Forelimb muscle (tissue), 1 donor: ENCODE data around the gene SMCO2. TPM values are rescaled to one million over a fixed set of nuclear protein-coding genes. Genes with fewer than 3 reads are reported as not detected.
"Not testable (repeated sequence)": the region's sequence is repeated elsewhere in the genome, so short reads cannot be mapped to it uniquely, and the experiment has no call there.

Source experiments
- DNase-seq: peaks from one replicate; pipeline ENCODE4 v3.0.0-alpha.2; 2013; ENCODE audit warnings: low read depth
- polyA plus RNA-seq: library from polyadenylated mRNA; unstranded; fragments of 120-200 nt; gene quantifications from one replicate; pipeline ENCODE4 v1.2.1, GENCODE V29; 2013; ENCODE audit not compliant: insufficient read length

SMCO2 gene
- polyA plus RNA-seq, 1 donor: not detected

DNA sequence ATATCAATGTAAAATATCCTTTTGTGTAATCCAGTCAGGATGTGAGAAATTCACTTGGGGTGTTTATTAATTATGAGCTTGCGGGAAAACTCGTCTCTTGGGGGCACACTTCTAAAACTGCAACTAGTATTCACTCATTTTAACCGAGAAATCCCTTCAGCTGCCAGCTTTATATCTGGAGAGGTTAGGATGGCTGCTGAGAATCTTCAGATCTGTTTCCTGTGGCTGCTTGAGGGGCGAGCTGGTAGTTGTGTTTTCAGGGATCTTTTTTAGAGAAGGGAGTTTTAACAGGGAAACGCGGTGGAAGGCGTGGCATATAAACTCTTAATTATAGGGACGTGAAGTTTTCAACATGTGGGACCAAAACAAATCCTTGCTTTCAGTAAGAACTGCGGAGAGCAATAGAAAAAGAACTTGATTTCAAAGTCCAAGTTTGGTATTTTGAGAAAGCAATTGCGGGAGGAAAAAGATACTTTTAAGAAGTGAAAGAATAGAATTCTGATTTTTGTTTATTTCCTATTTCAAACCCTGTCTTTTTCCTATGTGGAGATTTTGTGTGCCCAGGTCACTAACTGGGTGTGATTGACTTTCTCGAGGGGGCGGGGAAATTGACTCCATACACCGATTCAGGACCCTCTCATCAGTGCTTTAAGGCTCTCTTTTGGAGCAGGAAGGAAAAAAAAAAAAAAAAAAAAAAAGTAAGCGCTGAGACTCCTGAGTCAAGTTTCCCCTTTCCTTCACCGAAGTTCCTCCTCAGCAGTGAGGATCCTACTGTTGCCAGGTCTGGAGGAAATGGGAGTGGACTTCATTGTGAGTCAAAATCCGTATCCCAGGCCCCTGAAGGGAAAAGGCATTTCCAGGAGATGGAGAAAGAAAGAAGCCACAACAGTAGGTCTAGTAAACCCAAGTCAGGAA lies 78.6 kb downstream of the SMCO2 start:
- no peak for DNase-seq

DNA sequence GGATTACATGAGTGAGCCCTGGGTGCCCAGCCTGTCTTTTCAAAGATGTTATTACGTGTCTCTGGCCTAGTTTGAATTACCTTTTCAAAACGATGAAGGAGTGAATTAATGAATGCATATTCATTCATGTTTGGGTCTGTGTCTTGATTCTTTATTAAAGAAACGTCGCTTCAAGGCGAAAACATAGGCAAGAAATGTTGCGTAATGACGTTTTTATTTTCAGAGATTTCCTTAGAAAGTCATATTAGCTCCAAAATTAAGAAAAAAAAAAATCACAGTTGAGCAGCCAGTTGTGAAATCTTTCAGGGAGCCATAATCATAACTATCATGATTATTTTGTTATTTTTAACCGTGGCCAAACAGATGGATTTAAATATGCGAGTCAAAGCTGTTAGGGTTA lies 81.0 kb downstream of the SMCO2 start:
- no peak for DNase-seq

DNA sequence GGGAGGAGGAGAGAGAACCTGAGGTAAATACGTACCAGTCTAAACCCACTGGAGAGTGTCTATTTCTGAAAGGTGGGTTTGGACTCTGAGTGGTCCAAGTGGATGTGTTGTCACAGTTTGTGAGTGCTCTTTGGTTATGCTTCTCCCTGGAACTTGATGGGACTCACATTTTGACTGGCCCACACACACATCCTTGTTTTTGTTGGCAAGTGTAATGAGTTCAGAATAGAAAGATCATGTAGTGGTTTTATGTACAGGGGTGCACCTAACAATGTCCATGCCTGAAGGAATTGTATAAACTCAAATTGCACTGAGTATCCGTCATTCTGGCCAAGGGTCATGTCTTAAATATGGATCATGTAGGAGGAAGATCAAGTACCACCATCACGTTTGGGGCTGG lies 82.3 kb downstream of the SMCO2 start:
- DNase-seq: no peak

DNA sequence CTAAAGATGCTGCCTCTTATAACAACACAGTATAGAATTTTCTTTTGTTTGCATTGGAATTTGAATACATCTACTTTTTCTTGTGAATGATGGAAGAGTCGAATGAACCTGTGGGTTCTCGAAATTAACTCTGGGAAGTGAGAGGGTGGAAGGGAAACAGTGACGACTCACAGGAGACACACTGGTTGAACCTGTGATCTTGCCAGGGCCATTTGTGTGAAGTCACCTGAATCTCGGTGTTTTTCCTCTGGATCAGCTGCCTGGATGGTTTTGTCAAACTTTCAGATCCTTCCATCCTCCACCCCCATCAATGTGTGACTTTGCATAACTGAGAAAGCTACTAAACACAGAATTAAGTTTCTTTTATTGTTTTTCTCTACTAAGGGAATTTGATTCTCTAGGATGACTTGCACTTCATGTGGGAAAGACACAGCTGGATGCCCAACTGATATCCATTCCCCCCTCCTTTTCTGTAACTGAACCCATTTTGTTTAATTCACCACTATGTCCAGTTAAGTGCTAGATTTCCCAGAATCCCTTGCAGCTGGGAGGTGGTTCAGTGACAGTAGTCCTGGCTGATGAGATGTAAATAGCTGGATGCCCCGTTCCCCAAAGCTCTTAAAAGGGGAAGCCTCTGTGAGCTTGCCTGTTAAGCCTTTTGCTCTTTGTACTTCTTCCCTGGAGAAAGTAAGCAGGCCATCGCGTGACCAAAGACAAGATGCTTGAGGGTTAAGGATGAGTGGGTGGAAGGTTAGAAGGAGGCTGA lies 83.8 kb downstream of the SMCO2 start:
- DNase-seq: no peak

DNA sequence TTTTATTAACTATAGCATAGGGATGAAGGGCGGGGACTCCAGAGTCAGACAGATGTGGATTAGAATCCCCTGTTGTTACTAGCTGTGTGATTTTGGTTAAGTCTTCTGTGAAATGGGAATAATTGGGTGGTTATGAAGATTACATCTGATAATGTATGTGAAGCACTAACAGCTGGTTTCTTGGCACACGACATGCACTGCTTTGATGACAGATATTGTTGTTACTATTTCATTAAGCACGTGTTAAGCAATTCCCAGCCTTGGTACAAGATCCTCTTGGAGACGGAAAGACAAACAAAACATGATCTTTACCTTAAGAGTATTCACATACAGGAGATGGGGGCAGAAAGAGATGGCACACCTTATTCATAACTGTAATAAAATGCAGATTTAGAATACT lies 85.4 kb downstream of the SMCO2 start:
- DNase-seq: no peak

DNA sequence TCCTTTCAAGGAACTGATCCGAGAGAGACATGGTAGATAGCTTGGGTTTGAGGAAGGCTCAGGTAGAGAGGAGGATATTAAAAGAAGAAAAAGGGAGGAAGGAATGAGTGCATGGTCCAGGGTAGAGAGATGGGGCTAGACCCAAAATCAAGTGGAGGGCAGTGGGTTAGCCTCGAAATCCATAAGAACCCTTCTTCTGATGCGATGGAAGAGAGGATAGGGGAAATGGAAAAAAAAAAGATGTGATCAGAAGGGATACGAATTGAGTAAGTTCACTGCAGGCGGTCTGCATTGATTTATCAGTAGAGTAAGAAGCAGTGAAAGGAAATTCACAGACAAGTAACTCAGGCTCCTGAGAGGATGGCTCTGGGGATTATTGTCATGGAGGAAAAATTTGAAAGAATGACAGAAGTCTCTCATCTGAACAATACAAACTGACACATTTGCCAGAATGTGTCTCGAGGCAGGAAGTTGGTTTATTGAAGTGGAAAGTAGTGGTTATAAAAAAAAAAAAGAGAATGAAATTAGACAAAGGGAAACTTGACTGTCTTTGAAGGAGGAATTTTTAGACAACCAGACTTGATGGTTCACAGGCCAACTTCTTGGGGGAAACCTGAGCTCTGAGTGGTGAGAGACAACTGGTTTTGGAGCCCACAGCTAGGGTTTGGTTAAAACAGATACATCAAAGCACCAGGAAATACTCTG lies 87.7 kb downstream of the SMCO2 start:
- no peak for DNase-seq

DNA sequence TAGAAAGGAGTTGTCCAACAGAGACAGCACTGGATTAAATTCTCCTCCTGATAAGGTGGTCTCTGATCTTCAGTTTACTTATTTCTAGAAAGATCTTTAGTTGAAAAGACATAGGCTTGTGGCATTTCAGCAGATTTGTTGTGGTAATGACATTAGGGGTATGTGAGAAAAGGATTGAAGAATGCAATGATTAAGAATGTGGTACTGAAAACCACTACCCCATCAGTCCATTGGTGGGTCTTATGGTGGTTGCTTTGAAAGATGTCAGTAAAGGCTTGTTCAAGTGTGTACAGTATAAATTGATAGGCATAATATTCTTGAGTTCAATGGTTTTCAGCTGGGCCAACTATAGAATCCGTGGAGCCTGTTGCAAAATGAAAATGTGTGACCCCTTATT lies 88.2 kb downstream of the SMCO2 start:
- no peak for DNase-seq

DNA sequence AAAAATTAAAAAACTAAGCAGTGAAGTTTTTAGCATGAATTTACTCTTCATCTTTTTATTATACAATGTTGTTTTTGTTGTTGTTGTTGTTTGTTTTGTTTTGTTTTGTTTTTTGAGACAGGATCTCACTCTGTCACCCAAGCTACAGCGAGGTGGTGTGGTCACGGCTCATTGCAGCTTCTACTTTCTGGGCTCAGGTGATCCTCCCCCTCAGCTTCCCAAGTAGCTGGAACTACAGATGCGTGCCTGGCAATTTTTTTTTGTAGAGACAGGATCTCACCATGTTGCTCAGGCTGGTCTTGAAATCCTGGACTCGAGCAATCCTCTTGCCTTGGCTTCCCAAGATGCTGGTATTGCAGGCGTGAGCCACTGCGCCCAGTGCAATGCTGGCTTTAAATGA lies 88.8 kb downstream of the SMCO2 start:
- DNase-seq: no peak

DNA sequence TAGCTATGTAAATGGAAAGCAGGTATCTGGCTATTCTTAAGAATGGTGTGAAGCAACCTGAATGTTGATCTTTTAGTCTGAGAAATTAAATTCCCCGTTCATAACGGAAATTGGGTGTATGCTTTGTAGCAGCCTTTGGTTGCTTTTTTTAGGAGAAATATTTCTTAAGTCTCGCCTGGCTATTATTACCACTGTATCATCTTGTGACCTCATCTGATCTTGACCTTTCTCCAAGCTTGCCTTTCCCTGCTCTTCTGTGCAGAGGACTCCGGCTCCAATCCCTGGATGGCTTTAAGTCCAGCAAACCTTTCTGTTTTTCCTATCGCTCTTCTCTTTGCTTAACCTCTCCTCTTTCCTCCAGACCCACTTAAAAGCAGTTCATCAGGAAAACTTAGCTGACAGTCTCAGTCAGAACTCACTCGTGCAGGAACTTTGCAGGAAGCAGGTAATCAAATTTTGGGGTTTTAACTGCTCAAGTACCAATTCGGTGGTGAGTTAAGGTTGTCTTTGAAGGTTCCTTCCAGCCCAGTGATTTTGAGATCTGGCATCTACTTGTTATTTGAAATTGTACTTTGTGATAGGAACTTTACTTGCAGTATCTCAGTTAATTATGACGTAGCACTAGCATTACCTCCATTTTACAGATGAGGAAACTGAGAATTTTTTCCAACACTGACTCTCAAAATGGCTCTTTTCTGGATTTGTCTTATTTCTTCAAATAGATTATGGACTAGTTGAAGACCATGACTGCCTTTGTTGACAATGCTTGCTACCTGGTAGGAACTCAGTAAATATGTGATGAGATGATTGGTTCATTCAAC lies 91.5 kb downstream of the SMCO2 start:
- DNase-seq: no peak

DNA sequence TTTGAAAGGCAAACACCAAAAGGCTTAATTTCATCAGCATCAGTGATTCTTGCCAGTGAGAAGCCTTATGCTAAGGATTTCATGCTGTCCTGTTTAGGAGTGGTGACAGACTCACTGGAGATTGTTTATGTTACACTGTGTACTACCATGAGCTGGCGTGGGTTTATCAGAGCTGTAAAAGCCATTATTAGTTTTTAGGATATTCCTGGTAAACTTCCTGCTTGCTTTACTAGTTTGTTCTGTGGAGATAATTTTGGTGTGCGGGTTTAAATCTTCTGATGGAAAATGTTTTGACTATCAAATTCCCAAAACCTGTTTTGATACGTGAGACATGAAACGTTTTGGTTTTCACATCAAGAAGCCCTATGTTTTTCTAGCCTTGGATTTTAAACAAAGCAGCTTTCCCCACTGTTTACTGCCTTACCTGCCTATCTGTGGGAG lies 92.7 kb downstream of the SMCO2 start:
- DNase-seq: no peak

DNA sequence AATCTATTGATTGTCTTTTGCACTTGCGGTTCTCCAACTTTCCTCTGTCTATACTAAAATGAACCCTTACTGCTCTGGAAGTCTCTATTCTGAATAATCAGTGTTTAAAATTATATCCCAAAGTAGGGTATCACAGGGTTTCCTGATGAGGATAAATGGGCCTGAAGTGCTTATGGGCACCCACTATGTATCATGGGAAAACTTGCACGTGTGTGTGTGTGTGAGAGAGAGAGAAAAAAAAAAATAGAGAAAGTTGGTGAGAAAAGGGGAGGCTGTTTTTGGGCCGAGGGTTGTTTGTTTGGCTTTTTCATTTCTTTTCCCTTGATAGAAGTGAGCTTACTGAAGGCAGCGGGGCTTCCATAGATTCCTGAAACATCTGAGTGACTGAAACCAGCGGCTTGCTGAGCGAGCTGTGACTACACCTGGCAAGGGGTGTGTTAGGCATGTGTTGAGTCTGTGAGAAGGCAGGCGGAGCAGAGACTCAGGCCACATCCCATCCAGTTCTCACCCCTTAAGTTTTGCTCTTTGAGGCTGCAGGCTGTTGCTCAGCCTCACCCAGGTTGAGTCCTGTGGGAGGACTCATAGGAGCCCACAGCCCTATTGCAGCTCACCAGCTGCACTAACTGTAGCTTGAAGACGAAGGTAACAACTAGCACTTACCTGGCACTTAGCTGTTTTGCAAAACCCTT lies 94.6 kb downstream of the SMCO2 start:
- DNase-seq: no peak

DNA sequence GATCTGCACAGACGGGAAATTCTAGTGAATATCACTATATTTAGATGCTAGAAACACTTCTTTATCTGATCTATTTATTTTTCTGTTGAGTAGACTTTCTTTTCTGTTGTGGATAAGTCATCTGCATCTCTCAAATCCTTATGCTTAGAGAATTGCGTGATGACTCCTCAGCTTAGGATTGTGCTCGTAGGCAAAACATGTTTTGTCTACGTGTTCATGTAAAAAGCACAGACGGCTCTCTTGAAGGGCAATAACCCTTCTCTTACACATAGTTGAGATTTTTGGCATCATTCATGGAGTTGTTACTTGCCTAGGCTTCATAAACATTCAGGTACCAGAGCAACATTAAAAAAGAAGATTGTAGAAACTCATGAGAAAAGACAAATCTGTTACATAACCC lies 96.1 kb downstream of the SMCO2 start:
- no peak for DNase-seq

DNA sequence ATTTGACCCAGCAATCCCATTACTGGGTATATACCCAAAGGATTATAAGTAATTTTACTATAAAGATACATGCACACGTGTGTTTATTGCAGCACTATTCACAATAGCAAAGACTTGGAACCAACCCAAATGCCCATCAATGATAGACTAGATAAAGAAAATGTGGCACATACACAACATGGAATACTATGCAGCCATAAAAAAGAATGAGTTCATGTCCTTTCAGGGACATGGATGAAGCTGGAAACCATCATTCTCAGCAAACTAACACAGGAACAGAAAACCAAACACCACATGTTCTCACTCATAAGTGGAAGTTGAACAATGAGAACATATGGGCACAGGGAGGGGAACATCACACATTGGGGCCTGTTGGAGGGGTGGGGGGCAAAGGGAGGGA lies 98.3 kb downstream of the SMCO2 start:
- not testable (repeated sequence) for DNase-seq

DNA sequence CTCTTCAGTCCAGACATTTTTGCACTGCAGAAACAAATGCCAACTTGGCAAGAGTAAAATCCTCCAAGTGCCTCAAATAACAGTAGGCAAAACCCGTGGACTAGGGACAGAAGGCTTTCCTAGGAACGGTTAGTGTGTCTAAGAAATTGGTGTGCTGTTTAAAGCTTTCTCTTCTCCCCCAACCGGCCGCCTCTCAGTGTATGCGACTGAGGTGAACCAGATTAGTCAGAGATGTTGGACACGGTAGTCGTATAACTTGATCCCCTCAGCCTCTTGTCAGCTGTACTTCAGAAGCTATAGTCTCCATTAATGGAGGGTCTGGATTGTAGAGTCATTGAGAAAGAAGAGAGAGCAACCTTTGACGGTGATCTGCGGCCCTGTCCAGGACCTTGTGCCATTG lies 99.1 kb downstream of the SMCO2 start:
- DNase-seq: no peak

DNA sequence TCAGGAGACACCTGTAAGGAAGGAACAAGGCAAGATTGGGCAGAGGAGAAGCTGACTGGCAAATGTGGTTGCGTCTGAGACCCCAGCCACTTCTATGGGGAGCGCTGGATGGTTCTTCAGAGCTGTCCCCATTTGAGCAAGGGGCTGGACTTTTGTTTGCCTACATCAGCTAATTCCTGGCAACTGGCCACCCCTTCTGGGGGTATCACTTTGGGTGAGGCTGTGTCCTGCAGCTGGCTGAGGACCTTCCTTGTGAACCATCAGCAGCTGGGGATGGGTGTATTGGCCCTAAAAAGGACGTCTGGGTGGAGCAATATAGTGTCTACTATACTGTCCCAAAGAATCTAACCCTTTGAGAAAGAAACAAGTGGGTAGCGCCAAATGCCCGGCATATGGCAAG lies 101.1 kb downstream of the SMCO2 start:
- DNase-seq: no peak

DNA sequence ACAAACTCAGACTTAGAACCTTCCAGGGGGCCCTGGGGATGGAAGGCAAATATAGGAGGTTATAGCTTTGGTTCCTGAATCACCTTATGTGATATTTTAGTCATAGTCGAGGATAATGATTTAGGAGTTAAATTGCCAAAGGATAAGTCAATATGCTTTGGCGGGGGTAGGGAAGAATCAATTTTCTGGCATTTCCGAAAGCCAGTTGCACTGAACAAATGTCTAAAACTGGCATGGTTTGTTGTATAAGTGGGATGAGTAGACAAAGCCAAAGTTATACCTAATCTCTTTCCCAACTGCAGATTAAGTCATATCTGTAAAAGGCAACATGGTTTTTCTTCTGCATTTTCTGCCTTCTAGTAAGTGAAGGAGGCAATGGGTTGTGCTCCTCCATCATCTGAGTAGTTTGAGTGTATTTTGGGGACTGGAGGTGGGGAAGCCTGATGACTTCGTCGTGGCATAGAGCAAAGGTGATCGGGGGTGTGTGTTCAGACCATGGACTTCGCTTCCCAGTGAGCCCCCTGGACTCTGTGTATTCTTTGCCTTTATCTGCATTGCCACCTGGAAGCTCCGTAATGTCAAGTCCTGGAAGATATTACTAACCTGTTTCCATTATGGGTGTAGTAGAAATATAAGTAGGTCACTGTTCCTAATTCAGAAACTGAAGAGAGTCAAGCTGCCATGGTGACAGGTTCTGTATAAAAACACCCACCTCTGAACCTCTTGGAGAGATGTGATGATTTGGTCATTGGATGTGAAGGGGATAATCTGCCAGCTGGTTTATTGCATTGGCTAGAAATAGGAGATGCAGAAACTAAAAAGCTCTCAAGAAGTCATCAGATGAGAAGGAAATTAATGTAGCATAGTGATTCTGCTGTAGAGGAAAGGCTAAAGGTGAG lies 102.0 kb downstream of the SMCO2 start:
- no peak for DNase-seq

DNA sequence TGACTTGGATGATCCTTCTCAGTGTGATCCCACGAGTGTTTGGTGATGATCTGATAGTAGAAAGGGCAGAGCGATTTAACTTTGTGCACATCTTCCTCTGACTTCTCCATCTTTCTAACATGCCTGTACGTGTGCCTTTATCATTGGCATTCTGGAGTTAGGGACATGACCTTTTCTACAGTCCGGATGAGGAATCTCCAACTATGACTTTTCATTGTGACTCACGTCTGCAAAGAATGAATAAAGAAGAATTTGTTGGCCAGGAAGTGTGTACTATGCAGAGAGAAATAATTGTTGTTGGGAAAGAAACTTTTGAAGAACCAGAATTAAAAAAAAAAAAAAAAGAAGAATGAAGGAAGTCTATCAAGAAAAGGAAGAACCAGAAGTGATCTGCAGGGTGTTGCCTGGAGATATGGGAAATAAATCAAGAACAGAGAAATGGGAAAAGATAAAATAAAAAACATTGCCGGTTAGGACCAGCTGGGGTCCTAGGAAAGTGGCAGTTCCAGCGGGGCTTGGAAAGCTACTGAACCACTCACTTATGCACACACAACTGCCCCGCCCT lies 102.8 kb downstream of the SMCO2 start:
- no peak for DNase-seq

DNA sequence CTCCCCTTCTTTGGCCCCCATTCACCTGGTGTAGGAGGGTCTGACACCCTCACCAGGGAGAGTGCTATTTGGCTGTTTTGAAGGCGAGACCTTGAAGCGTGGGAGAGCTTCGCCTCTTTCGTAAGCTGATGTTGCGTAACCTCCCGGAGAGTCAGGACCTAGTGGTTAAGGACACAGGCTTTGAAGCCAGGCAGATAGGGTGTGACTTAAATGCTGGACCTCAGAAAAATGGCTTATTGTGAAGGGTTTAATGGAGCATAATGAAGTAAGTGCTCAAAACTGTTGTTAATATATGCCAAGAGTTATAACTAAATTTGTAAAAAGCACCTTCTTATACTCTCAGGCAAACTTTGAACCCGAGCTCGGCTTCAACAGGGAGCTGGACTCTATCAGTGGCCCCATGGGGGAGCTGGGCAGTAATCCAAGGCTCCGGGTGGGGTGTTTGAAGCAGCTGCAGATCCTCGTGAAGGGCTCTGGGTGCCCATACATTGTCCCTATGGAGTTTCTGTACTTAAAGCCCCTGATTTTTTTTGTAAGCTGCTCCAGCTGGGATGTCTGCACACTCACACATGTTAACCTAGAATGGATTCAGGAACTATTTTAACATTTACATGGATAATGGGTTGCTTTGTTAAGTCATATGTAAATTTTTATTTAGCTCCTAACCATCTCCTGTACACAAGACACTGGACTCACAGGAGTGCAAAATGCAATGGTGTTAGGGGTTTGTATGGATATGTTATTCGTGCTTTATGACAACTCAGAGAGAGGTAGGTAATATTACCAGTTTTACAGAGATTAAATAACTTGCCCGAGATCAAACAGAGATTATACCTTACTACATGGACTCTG lies 103.5 kb downstream of the SMCO2 start:
- no peak for DNase-seq

DNA sequence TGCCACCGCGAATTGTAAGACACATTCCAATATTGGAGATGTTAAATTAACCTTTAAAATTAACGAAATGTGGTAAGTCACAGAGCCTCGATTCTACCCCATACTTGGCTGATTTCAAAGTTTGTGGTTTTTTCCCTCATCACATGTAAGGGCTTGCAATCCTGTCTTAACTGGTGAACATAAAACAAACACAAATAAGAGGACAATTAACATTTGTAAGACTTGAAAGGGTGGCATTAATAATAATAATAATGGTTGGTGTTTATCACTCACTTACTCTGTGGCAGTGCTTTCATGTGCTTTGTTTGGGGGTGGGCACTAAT lies 104.1 kb downstream of the SMCO2 start:
- no peak for DNase-seq
